IMR-90 (cell line): ENCODE data around the gene ANKHD1. TPM values are rescaled to one million over a fixed set of nuclear protein-coding genes. Genes with fewer than 3 reads are reported as not detected.

Source experiments
- ATAC-seq: fragments of 200-7000 bp; cut with Tn5 transposase; 2 replicates; pipeline ENCODE4 v1.9.1; 2020; ENCODE audit warnings: low read depth, mild to moderate bottlenecking, moderate library complexity
- BruUV-seq: library from RNA; stranded (reverse); fragments of 400-500 nt; replicated peaks from 2 replicates; lab custom pipeline; 2021; lab: Mats Ljungman, UMichigan
- CTCF ChIA-PET: fragments of 300-600 bp; formaldehyde crosslinking; extraction: SDS; loops from one replicate; lab custom pipeline; 2021; ENCODE audit warnings: antibody characterized with exemption; lab: Yijun Ruan, JAX
- POLR2A ChIA-PET: fragments of 300-600 bp; sonication (Branson Sonifier 250); formaldehyde crosslinking; loops from one replicate; lab custom pipeline; 2022; ENCODE audit warnings: antibody characterized with exemption; ENCODE audit not compliant: unreplicated experiment; lab: Charles Lee
- DNase-seq: peaks from one replicate; pipeline ENCODE4 v3.0.0; 2013
- H2AFZ ChIP-seq: replicated peaks from 2 replicates; pipeline ENCODE3; 2013; ENCODE audit warnings: low read length, mild to moderate bottlenecking; ENCODE audit not compliant: poor library complexity
- H2AK5ac ChIP-seq: 2 replicates; pipeline ENCODE4 v1.6.1; 2013; ENCODE audit warnings: low read depth, low read length, inconsistent platforms
- H2AK9ac ChIP-seq: replicated peaks from 2 replicates; pipeline ENCODE3; 2013; ENCODE audit warnings: mild to moderate bottlenecking, low read depth, low read length, moderate library complexity; ENCODE audit not compliant: poor library complexity
- H2BK120ac ChIP-seq: 2 replicates; pipeline ENCODE4 v1.6.1; 2013; ENCODE audit warnings: low read depth, low read length, inconsistent platforms
- H2BK15ac ChIP-seq: 3 replicates; pipeline ENCODE4 v1.6.1; 2013; ENCODE audit warnings: low read depth, low read length, inconsistent platforms
- H2BK20ac ChIP-seq: 2 replicates; pipeline ENCODE4 v1.6.1; 2013; ENCODE audit warnings: low read depth, mild to moderate bottlenecking, inconsistent platforms, low read length, moderate library complexity
- H2BK5ac ChIP-seq: 2 replicates; pipeline ENCODE4 v1.6.1; 2013; ENCODE audit warnings: mild to moderate bottlenecking, low read depth, low read length, inconsistent platforms; ENCODE audit not compliant: poor library complexity, severe bottlenecking
- H3K14ac ChIP-seq: replicated peaks from 2 replicates; pipeline ENCODE4 v1.6.1; 2013; ENCODE audit warnings: low read depth, low read length, inconsistent platforms
- H3K18ac ChIP-seq: 2 replicates; pipeline ENCODE4 v1.6.1; 2013; ENCODE audit warnings: low read depth, low read length, control low read depth
- H3K23ac ChIP-seq: 2 replicates; pipeline ENCODE4 v1.6.1; 2013; ENCODE audit warnings: low read depth, low read length, inconsistent platforms
- H3K27ac ChIP-seq: 2 replicates; pipeline ENCODE4 v1.5.1; 2013; ENCODE audit warnings: mild to moderate bottlenecking, control low read depth, low read length; ENCODE audit not compliant: insufficient read depth
- H3K27me3 ChIP-seq: 2 replicates; pipeline ENCODE4 v1.6.1; 2013; ENCODE audit warnings: low read length; ENCODE audit not compliant: control insufficient read depth, insufficient read depth
- H3K36me3 ChIP-seq: 2 replicates; pipeline ENCODE4 v1.6.1; 2013; ENCODE audit warnings: low read length, mixed read lengths; ENCODE audit not compliant: control insufficient read depth, insufficient read depth
- H3K4ac ChIP-seq: 2 replicates; pipeline ENCODE4 v1.6.1; 2013; ENCODE audit warnings: low read depth, low read length, inconsistent platforms
- H3K4me1 ChIP-seq: 2 replicates; pipeline ENCODE4 v1.6.1; 2013; ENCODE audit warnings: low read length, mixed read lengths; ENCODE audit not compliant: control insufficient read depth, insufficient read depth
- H3K4me2 ChIP-seq: 2 replicates; pipeline ENCODE4 v1.6.1; 2013; ENCODE audit warnings: low read depth, mild to moderate bottlenecking, control low read depth, low read length, moderate library complexity
- H3K4me3 ChIP-seq: 2 replicates; pipeline ENCODE4 v1.5.1; 2013; ENCODE audit warnings: low read depth, mild to moderate bottlenecking, control low read depth, low read length, moderate library complexity; ENCODE audit not compliant: insufficient read depth
- H3K56ac ChIP-seq: 2 replicates; pipeline ENCODE4 v1.6.1; 2013; ENCODE audit warnings: low read length, inconsistent platforms; ENCODE audit not compliant: insufficient read depth; ENCODE audit errors: extremely low read depth
- H3K79me1 ChIP-seq, 2 experiments: 2 replicates each; pipeline ENCODE4 v1.6.1; 2013; ENCODE audit warnings: low read length in 2 of 2, inconsistent platforms in 1 of 2, low read depth in 1 of 2
- H3K9ac ChIP-seq: 2 replicates; pipeline ENCODE4 v1.6.1; 2013; ENCODE audit warnings: low read depth, low read length, control low read depth
- H3K9me1 ChIP-seq: 2 replicates; pipeline ENCODE4 v1.6.1; 2013; ENCODE audit warnings: low read length, inconsistent platforms; ENCODE audit not compliant: insufficient read depth
- H3K9me3 ChIP-seq: 2 replicates; pipeline ENCODE4 v1.6.1; 2013; ENCODE audit warnings: low read length; ENCODE audit not compliant: control insufficient read depth, insufficient read depth
- H4K20me1 ChIP-seq: 2 replicates; pipeline ENCODE4 v1.6.1; 2013; ENCODE audit warnings: low read length, inconsistent platforms; ENCODE audit not compliant: insufficient read depth
- H4K5ac ChIP-seq: 2 replicates; pipeline ENCODE4 v1.6.1; 2013; ENCODE audit warnings: mild to moderate bottlenecking, low read depth, low read length, control low read depth
- H4K8ac ChIP-seq, 2 experiments: 2 replicates each; pipeline ENCODE4 v1.6.1; 2013; ENCODE audit warnings: low read depth in 2 of 2, low read length in 2 of 2, control low read depth in 1 of 2, inconsistent platforms in 1 of 2
- H4K91ac ChIP-seq: 2 replicates; pipeline ENCODE4 v1.6.1; 2013; ENCODE audit warnings: low read depth, low read length, inconsistent platforms; ENCODE audit not compliant: insufficient read depth
- BHLHE40 ChIP-seq: fragments of 150-350 bp; IDR thresholded peaks from 2 replicates; pipeline ENCODE4 v1.6.1; 2016; ENCODE audit warnings: mild to moderate bottlenecking, low read depth, low read length
- WGBS, 2 experiments: methylation state at CpG; one replicate each; pipeline versions ENCODE4 v1.1.5 to v1.1.7; 2013; ENCODE audit warnings: missing lambda C conversion rate in 2 of 2; ENCODE audit not compliant: insufficient read length in 1 of 2; ENCODE audit errors: extremely low coverage in 2 of 2; 5-methylcytosine and 5-hydroxymethylcytosine counted together
- dilution Hi-C: fragments of 300-500 bp; cut with HindIII; formaldehyde crosslinking; loops from one replicate; pipeline ENCODE4 v1.14.3; 2018; ENCODE audit warnings: low sequenced_read_pairs; ENCODE audit not compliant: unreplicated experiment
- in situ Hi-C: fragments of 300-500 bp; cut with MboI; formaldehyde crosslinking; loops from 3 replicates; pipeline ENCODE4 v1.14.3; 2019; ENCODE audit warnings: low sequenced_read_pairs, inconsistent platforms, mixed read lengths
- intact Hi-C: fragments of 100-400 bp; cut with micrococcal nuclease; formaldehyde crosslinking; loops from 2 replicates; pipeline ENCODE4 v1.10.0; 2022
- polyA plus RNA-seq, 3 experiments: library from polyadenylated mRNA; depleted of rRNA; stranded (reverse); fragments of >200 nt; gene quantifications; 2 replicates each; pipeline ENCODE4 v1.2.3, GENCODE V29; 2012; ENCODE audit warnings: low replicate concordance in 1 of 3
- total RNA-seq: library from RNA; depleted of rRNA; stranded (reverse); fragments of >200 nt; gene quantifications from 2 replicates; pipeline ENCODE4 v1.2.3, GENCODE V29; 2012

ANKHD1 gene
- total and polyA plus RNA-seq, 2 of the 4 experiments (the other 2 are of a cell fraction) = 32.1 to 36.7 TPM

- H4K91ac ChIP-seq = no peak overlapping the region
- no peak overlapping the region for H3K18ac ChIP-seq
- intact Hi-C loops (loop anchor here (5.0 kb wide), 1 partner anchor 244 kb away; the partner anchor contains the start of genes IK and NDUFA2), in situ Hi-C loops (no loop called here), dilution Hi-C loops (no loop called here)
- ChIA-PET POLR2A (no interaction called here), CTCF (interaction anchor here (0.7 kb wide), 1 partner anchor 247 kb away, joined by 4 read pairs; no protein-coding TSS in a partner anchor)
- no peak overlapping the region for H3K23ac ChIP-seq
- H3K4me1 ChIP-seq = no peaks in the 10 kb centered on the region; the same call in 1 of the 2 replicates
- no peak overlapping the region for H4K8ac ChIP-seq
- H3K56ac ChIP-seq = no peak overlapping the region
- no peak overlapping the region for H2BK5ac ChIP-seq
- no peak overlapping the region for H3K27ac ChIP-seq
- H2BK120ac ChIP-seq = no peak overlapping the region
- H4K5ac ChIP-seq = no peak overlapping the region
- H3K36me3 ChIP-seq = no peaks in the 10 kb centered on the region
- no peaks in the 10 kb centered on the region for H3K9me3 ChIP-seq
- no peak for TF ChIP-seq BHLHE40
- no peak overlapping the region for H3K9ac ChIP-seq
- ATAC-seq = no peak
- no peaks in the 10 kb centered on the region for H3K27me3 ChIP-seq
- H2BK20ac ChIP-seq = no peak overlapping the region
- no peak for DNase-seq
- H4K20me1 ChIP-seq = peaks cover 54% of the 10 kb centered on the region
- H3K4me2 ChIP-seq = no peak overlapping the region
- no peak overlapping the region for H2BK15ac ChIP-seq
- no peak overlapping the region for H2AK5ac ChIP-seq
- H3K9me1 ChIP-seq = peaks cover 3% of the 10 kb centered on the region; the same call in 1 of the 2 replicates
- H3K4ac ChIP-seq = no peak overlapping the region
- H3K79me1 ChIP-seq = peaks cover 3 to 49% of the 10 kb centered on the region in 2 experiments; a peak in 2 of 4 replicates
- H2AFZ ChIP-seq = no peak overlapping the region
- no peak overlapping the region for H2AK9ac ChIP-seq
- BruUV-seq = no TSS peak
- H3K4me3 ChIP-seq = no peak overlapping the region
- WGBS, 2 experiments = no CpG with 5 or more reads among the region's 5 CpGs
- no peak overlapping the region for H3K14ac ChIP-seq
Measured at GRCh38 chr5:140403613-140404012, 2.0 kb downstream of the ANKHD1 start.
